Mesenchymal stem cell (in vitro differentiated cells and primary cell): Measurements from ENCODE around the gene ST7.

Experiments used
- DNase-seq: peaks from one replicate; pipeline ENCODE4 v3.0.0-alpha.2; 2013
- H2AFZ ChIP-seq: one replicate; pipeline ENCODE4 v1.6.1; 2013; ENCODE audit warnings: low read depth, mild to moderate bottlenecking, control low read depth, inconsistent platforms, low read length, moderate library complexity
- H2AK5ac ChIP-seq: 2 replicates; pipeline ENCODE4 v1.6.1; 2013; ENCODE audit warnings: low read length, moderate library complexity, mild to moderate bottlenecking, inconsistent platforms; ENCODE audit not compliant: severe bottlenecking
- H2BK120ac ChIP-seq: one replicate; pipeline ENCODE4 v1.6.1; 2013; ENCODE audit warnings: low read depth, mild to moderate bottlenecking, inconsistent platforms, low read length, moderate library complexity
- H2BK12ac ChIP-seq, 2 experiments: one replicate each; pipeline ENCODE4 v1.6.1; 2013; ENCODE audit warnings: inconsistent platforms in 2 of 2, low read length in 2 of 2, mild to moderate bottlenecking in 2 of 2, moderate library complexity in 2 of 2, control low read depth in 1 of 2
- H2BK15ac ChIP-seq: one replicate; pipeline ENCODE4 v1.6.1; 2013; ENCODE audit warnings: mild to moderate bottlenecking, low read depth, inconsistent platforms; ENCODE audit not compliant: poor library complexity, severe bottlenecking
- H2BK5ac ChIP-seq: 2 replicates; pipeline ENCODE4 v1.6.1; 2013; ENCODE audit warnings: low read depth, mild to moderate bottlenecking, low read length, control low read depth, inconsistent platforms; ENCODE audit not compliant: poor library complexity, severe bottlenecking
- H3K14ac ChIP-seq, 2 experiments: one replicate each; pipeline ENCODE4 v1.6.1; 2013; ENCODE audit warnings: inconsistent platforms in 2 of 2, low read length in 2 of 2, control low read depth in 1 of 2, mild to moderate bottlenecking in 1 of 2, moderate library complexity in 1 of 2
- H3K18ac ChIP-seq, 2 experiments: one replicate each; pipeline ENCODE4 v1.6.1; 2013; ENCODE audit warnings: inconsistent platforms in 2 of 2, low read length in 2 of 2, control low read depth in 1 of 2, low read depth in 1 of 2, mild to moderate bottlenecking in 1 of 2
- H3K23ac ChIP-seq, 2 experiments: one replicate each; pipeline ENCODE4 v1.6.1; 2013; ENCODE audit warnings: inconsistent platforms in 2 of 2, low read length in 2 of 2, mild to moderate bottlenecking in 2 of 2, moderate library complexity in 2 of 2, control low read depth in 1 of 2
- H3K27ac ChIP-seq: 2 replicates; pipeline ENCODE4 v1.5.1; 2013; ENCODE audit warnings: mild to moderate bottlenecking, moderate library complexity, low read length, control low read depth, inconsistent platforms; ENCODE audit not compliant: poor library complexity, severe bottlenecking
- H3K27me3 ChIP-seq, 2 experiments: 2 replicates each; pipeline versions ENCODE4 v1.6.1 to v1.7.0; 2013; ENCODE audit warnings: low read length in 2 of 2, mild to moderate bottlenecking in 2 of 2, moderate library complexity in 2 of 2, control low read depth in 1 of 2, inconsistent platforms in 1 of 2; ENCODE audit not compliant: control insufficient read depth in 1 of 2, insufficient read depth in 1 of 2
- H3K36me3 ChIP-seq, 2 experiments: 2 replicates each; pipeline versions ENCODE4 v1.6.1 to v1.7.0; 2013; ENCODE audit warnings: low read length in 2 of 2, control low read depth in 1 of 2, inconsistent platforms in 1 of 2, low read depth in 1 of 2, mild to moderate bottlenecking in 1 of 2; ENCODE audit not compliant: insufficient read depth in 2 of 2, control insufficient read depth in 1 of 2
- H3K4ac ChIP-seq, 2 experiments: one replicate each; pipeline ENCODE4 v1.6.1; 2013; ENCODE audit warnings: inconsistent platforms in 2 of 2, low read length in 2 of 2, mild to moderate bottlenecking in 2 of 2, moderate library complexity in 2 of 2, control low read depth in 1 of 2, low read depth in 1 of 2
- H3K4me1 ChIP-seq: 2 replicates; pipeline ENCODE4 v1.6.1; 2013; ENCODE audit warnings: low read depth, low read length, control low read depth; ENCODE audit not compliant: control insufficient read depth, insufficient read depth
- H3K4me2 ChIP-seq: 2 replicates; pipeline ENCODE4 v1.6.1; 2013; ENCODE audit warnings: low read length, mild to moderate bottlenecking, inconsistent platforms; ENCODE audit not compliant: poor library complexity, severe bottlenecking
- H3K4me3 ChIP-seq, 2 experiments: 2 replicates each; pipeline versions ENCODE4 v1.5.1 to v1.7.0; 2013; ENCODE audit warnings: low read length in 2 of 2, mild to moderate bottlenecking in 2 of 2, control low read depth in 1 of 2, low read depth in 1 of 2; ENCODE audit not compliant: insufficient read depth in 1 of 2
- H3K79me1 ChIP-seq: replicated peaks from 2 replicates; pipeline ENCODE4 v1.6.1; 2013; ENCODE audit warnings: mild to moderate bottlenecking, control low read depth, low read length, inconsistent platforms; ENCODE audit not compliant: poor library complexity, severe bottlenecking
- H3K9ac ChIP-seq: 2 replicates; pipeline ENCODE4 v1.7.0; 2013; ENCODE audit warnings: mild to moderate bottlenecking, low read length, moderate library complexity
- H3K9me3 ChIP-seq: 2 replicates; pipeline ENCODE4 v1.7.0; 2013; ENCODE audit warnings: mild to moderate bottlenecking, low read length; ENCODE audit not compliant: control insufficient read depth
- H4K8ac ChIP-seq: one replicate; pipeline ENCODE4 v1.6.1; 2013; ENCODE audit warnings: inconsistent platforms, mild to moderate bottlenecking, low read length, moderate library complexity
- H4K91ac ChIP-seq: one replicate; pipeline ENCODE4 v1.6.1; 2013; ENCODE audit warnings: mild to moderate bottlenecking, low read length, inconsistent platforms
- WGBS: methylation state at CpG from one replicate; pipeline ENCODE4 v1.1.7; 2013; ENCODE audit warnings: mixed read lengths; 5-methylcytosine and 5-hydroxymethylcytosine counted together

The ST7 gene

GRCh38 chr7:116981939-116982338 lies 28.6 kb downstream of the ST7 start:
- H3K36me3 ChIP-seq = no peaks in the 10 kb centered on the region
- H2BK120ac ChIP-seq = no peak overlapping the region

GRCh38 chr7:116984511-116984910 lies 31.2 kb downstream of the ST7 start:
- H3K4me3 ChIP-seq = no peak overlapping the region
- H3K4me2 ChIP-seq = no peak overlapping the region
- no peak overlapping the region for H3K4ac ChIP-seq
- H3K23ac ChIP-seq = no peak overlapping the region
- H2AFZ ChIP-seq = no peak overlapping the region
- no peak overlapping the region for H3K27ac ChIP-seq
- no peak overlapping the region for H4K91ac ChIP-seq
- no peak overlapping the region for H3K14ac ChIP-seq
- no peak overlapping the region for H2BK5ac ChIP-seq
- H3K18ac ChIP-seq = no peak overlapping the region
- no peaks in the 10 kb centered on the region for H3K27me3 ChIP-seq
- H3K36me3 ChIP-seq = no peaks in the 10 kb centered on the region
- no peak overlapping the region for H2BK15ac ChIP-seq
- no peak overlapping the region for H2BK120ac ChIP-seq
- no peak overlapping the region for H2BK12ac ChIP-seq
- 63% methylated on average over 2 of the region's 2 CpGs for WGBS
- H3K9me3 ChIP-seq = no peaks in the 10 kb centered on the region
- no peak overlapping the region for H3K9ac ChIP-seq
- peaks cover 26% of the 10 kb centered on the region for H3K79me1 ChIP-seq
- no peak overlapping the region for H2AK5ac ChIP-seq
- H4K8ac ChIP-seq = no peak overlapping the region
- H3K4me1 ChIP-seq = peaks cover 2% of the 10 kb centered on the region
- DNase-seq = no peak

More at GRCh38 chr7:116981939-116982338, 28.6 kb downstream of the ST7 start:
- Histone ChIP-seq H3K4me1 (peaks cover 5% of the 10 kb centered on the region), H3K4me3 (no peak overlapping the region), H3K27me3 (no peaks in the 10 kb centered on the region), H3K4me2 (no peak overlapping the region), H2AK5ac (no peak overlapping the region), H4K8ac (no peak overlapping the region), H3K23ac (no peak overlapping the region), H2AFZ (no peak overlapping the region), H4K91ac (no peak overlapping the region), H3K14ac (no peak overlapping the region), H3K79me1 (peaks cover 22% of the 10 kb centered on the region), H3K9me3 (no peaks in the 10 kb centered on the region), H3K9ac (no peak overlapping the region), H2BK5ac (no peak overlapping the region), H2BK12ac (no peak overlapping the region), H3K27ac (no peak overlapping the region), H2BK15ac (no peak overlapping the region), H3K4ac (no peak overlapping the region), H3K18ac (no peak overlapping the region)
- DNase-seq = no peak
- WGBS = 96% methylated on average over 2 of the region's 2 CpGs

GRCh38 chr7:116984917-116985316 lies 31.6 kb downstream of the ST7 start:
- H2BK12ac ChIP-seq = no peak overlapping the region
- no peak overlapping the region for H2BK5ac ChIP-seq
- H3K14ac ChIP-seq = no peak overlapping the region
- H3K4me1 ChIP-seq = peaks cover 2% of the 10 kb centered on the region
- H4K91ac ChIP-seq = no peak overlapping the region
- no CpG with 5 or more reads among the region's 2 CpGs for WGBS
- peaks cover 27% of the 10 kb centered on the region for H3K79me1 ChIP-seq
- H3K23ac ChIP-seq = no peak overlapping the region
- H3K27ac ChIP-seq = no peak overlapping the region
- no peak overlapping the region for H3K9ac ChIP-seq
- H3K4me3 ChIP-seq = no peak overlapping the region
- no peak overlapping the region for H2AK5ac ChIP-seq
- H3K27me3 ChIP-seq = no peaks in the 10 kb centered on the region
- DNase-seq = peak; percentile 49
- H3K4ac ChIP-seq = no peak overlapping the region
- H3K4me2 ChIP-seq = no peak overlapping the region
- H2AFZ ChIP-seq = no peak overlapping the region
- no peak overlapping the region for H2BK120ac ChIP-seq
- H3K18ac ChIP-seq = no peak overlapping the region
- no peak overlapping the region for H4K8ac ChIP-seq
- no peaks in the 10 kb centered on the region for H3K36me3 ChIP-seq
- no peak overlapping the region for H2BK15ac ChIP-seq
- H3K9me3 ChIP-seq = no peaks in the 10 kb centered on the region

GRCh38 chr7:116985575-116985974 lies 32.3 kb downstream of the ST7 start:
- DNase-seq = no peak
- H3K36me3 ChIP-seq = no peaks in the 10 kb centered on the region
- peaks cover 22% of the 10 kb centered on the region for H3K79me1 ChIP-seq
- H2BK5ac ChIP-seq = no peak overlapping the region
- H3K18ac ChIP-seq = no peak overlapping the region
- no peaks in the 10 kb centered on the region for H3K27me3 ChIP-seq
- H2AK5ac ChIP-seq = no peak overlapping the region
- no peak overlapping the region for H4K8ac ChIP-seq
- no peak overlapping the region for H3K4me3 ChIP-seq
- H2BK15ac ChIP-seq = no peak overlapping the region
- H3K9me3 ChIP-seq = no peaks in the 10 kb centered on the region
- H2BK12ac ChIP-seq = no peak overlapping the region
- H3K23ac ChIP-seq = no peak overlapping the region
- H3K4ac ChIP-seq = no peak overlapping the region
- 99% methylated on average over 5 of the region's 5 CpGs for WGBS
- no peak overlapping the region for H2AFZ ChIP-seq
- no peak overlapping the region for H3K9ac ChIP-seq
- H3K27ac ChIP-seq = no peak overlapping the region
- peaks cover 2% of the 10 kb centered on the region for H3K4me1 ChIP-seq
- no peak overlapping the region for H3K4me2 ChIP-seq
- H4K91ac ChIP-seq = no peak overlapping the region
- H2BK120ac ChIP-seq = no peak overlapping the region
- no peak overlapping the region for H3K14ac ChIP-seq
